ENCODE measurements around the gene B3GALT5.

- TF ChIP-seq POLR2AphosphoS5 (IDR thresholded peaks at IDR 0.05), result no peak
- no peak for TF ChIP-seq CTCF (IDR thresholded peaks at IDR 0.05)
Observed at GRCh38 chr21:39640754-39641153, 28.0 kb downstream of the B3GALT5 start.

Measured in gastroesophageal sphincter (tissue), 3 donors.